Liver (tissue), 9 donors: ENCODE measurements around the gene PCDHA2. TPM values are rescaled to one million over a fixed set of nuclear protein-coding genes. Genes with fewer than 3 reads are reported as not detected.
"Not testable (repeated sequence)": the region's sequence is repeated elsewhere in the genome, so short reads cannot be mapped to it uniquely, and the experiment has no call there.

Experiments used
- DNase-seq: peaks from one replicate; pipeline ENCODE4 v3.0.0-alpha.2; 2017; ENCODE audit warnings: low spot score
- H3K27ac ChIP-seq, 2 donors: one replicate each; pipeline ENCODE4 v1.7.0; 2013; ENCODE audit warnings: inconsistent platforms in 2 of 2, low read length in 2 of 2, control low read depth in 1 of 2, low read depth in 1 of 2, mild to moderate bottlenecking in 1 of 2
- H3K27me3 ChIP-seq, 4 donors: one replicate each; pipeline versions ENCODE4 v1.6.1 to v1.7.0; 2013; ENCODE audit warnings: low read length in 3 of 4, inconsistent platforms in 1 of 4, mild to moderate bottlenecking in 1 of 4, moderate library complexity in 1 of 4; ENCODE audit not compliant: control insufficient read depth in 4 of 4, insufficient read depth in 4 of 4
- H3K36me3 ChIP-seq, 4 donors: one replicate each; pipeline versions ENCODE4 v1.6.1 to v1.7.0; 2013; ENCODE audit warnings: low read length in 3 of 4, mild to moderate bottlenecking in 3 of 4, low read depth in 1 of 4, moderate library complexity in 1 of 4; ENCODE audit not compliant: control insufficient read depth in 4 of 4, insufficient read depth in 3 of 4
- H3K4me1 ChIP-seq, 4 donors: one replicate each; pipeline versions ENCODE4 v1.6.1 to v1.7.0; 2013; ENCODE audit warnings: low read length in 3 of 4, mild to moderate bottlenecking in 3 of 4, moderate library complexity in 1 of 4; ENCODE audit not compliant: control insufficient read depth in 4 of 4, insufficient read depth in 4 of 4
- H3K4me3 ChIP-seq, 3 donors: one replicate each; pipeline versions ENCODE4 v1.6.1 to v1.7.0; 2013; ENCODE audit warnings: low read length in 3 of 3, control low read depth in 1 of 3, low read depth in 1 of 3, mild to moderate bottlenecking in 1 of 3
- H3K9ac ChIP-seq, 2 donors: one replicate each; pipeline ENCODE4 v1.7.0; 2013; ENCODE audit warnings: low read length in 2 of 2, mild to moderate bottlenecking in 2 of 2, moderate library complexity in 2 of 2, control low read depth in 1 of 2, low read depth in 1 of 2
- H3K9me3 ChIP-seq, 4 donors: one replicate each; pipeline versions ENCODE4 v1.6.1 to v1.7.0; 2013; ENCODE audit warnings: low read length in 3 of 4; ENCODE audit not compliant: control insufficient read depth in 4 of 4
- ATF3 ChIP-seq: IDR thresholded peaks from 2 replicates; pipeline ENCODE4 v1.6.1; 2016; ENCODE audit warnings: antibody characterized with exemption
- CTCF ChIP-seq: fragments of 150-350 bp; IDR thresholded peaks from 2 replicates; pipeline ENCODE4 v1.5.1; 2017; ENCODE audit warnings: improper control_type of control experiment, low read depth, low read length; ENCODE audit not compliant: missing input control
- FOXA1 ChIP-seq: IDR thresholded peaks from 2 replicates; pipeline ENCODE4 v1.6.1; 2016; ENCODE audit warnings: antibody characterized with exemption
- FOXA2 ChIP-seq: IDR thresholded peaks from 2 replicates; pipeline ENCODE4 v1.6.1; 2016; ENCODE audit warnings: antibody characterized with exemption
- GABPA ChIP-seq, 2 donors: IDR thresholded peaks in 1 of 2; conservative IDR thresholded peaks in 1 of 2; 2 replicates each; pipeline ENCODE4 v1.6.1; 2016; ENCODE audit warnings: antibody characterized with exemption in 2 of 2, mild to moderate bottlenecking in 1 of 2, moderate library complexity in 1 of 2
- HNF4A ChIP-seq, 2 donors: conservative IDR thresholded peaks; 2 replicates each; pipeline ENCODE4 v1.6.1; 2016; ENCODE audit warnings: antibody characterized with exemption in 2 of 2, mild to moderate bottlenecking in 2 of 2
- HNF4G ChIP-seq: IDR thresholded peaks from 2 replicates; pipeline ENCODE4 v1.6.1; 2016; ENCODE audit warnings: antibody characterized with exemption
- JUND ChIP-seq, 2 donors: IDR thresholded peaks; 2 replicates each; pipeline ENCODE4 v1.6.1; 2016; ENCODE audit warnings: antibody characterized with exemption in 2 of 2
- MAX ChIP-seq: IDR thresholded peaks from 2 replicates; pipeline ENCODE4 v1.6.1; 2016; ENCODE audit warnings: antibody characterized with exemption
- REST ChIP-seq: IDR thresholded peaks from 2 replicates; pipeline ENCODE4 v1.6.1; 2016; ENCODE audit warnings: antibody characterized with exemption, mild to moderate bottlenecking
- RXRA ChIP-seq, 2 donors: IDR thresholded peaks; 2 replicates each; pipeline ENCODE4 v1.6.1; 2017 to 2018; ENCODE audit warnings: antibody characterized with exemption in 2 of 2, mild to moderate bottlenecking in 1 of 2
- SP1 ChIP-seq: IDR thresholded peaks from 2 replicates; pipeline ENCODE4 v1.6.1; 2018; ENCODE audit warnings: antibody characterized with exemption, mild to moderate bottlenecking
- TAF1 ChIP-seq: conservative IDR thresholded peaks from 2 replicates; pipeline ENCODE4 v1.6.1; 2016; ENCODE audit warnings: antibody characterized with exemption, mild to moderate bottlenecking
- YY1 ChIP-seq: IDR thresholded peaks from 2 replicates; pipeline ENCODE4 v1.6.1; 2016; ENCODE audit warnings: antibody characterized with exemption, mild to moderate bottlenecking
- ZBTB33 ChIP-seq: IDR thresholded peaks from 2 replicates; pipeline ENCODE4 v1.6.1; 2016; ENCODE audit warnings: antibody characterized with exemption
- WGBS: extraction: QIAGEN DNeasy Blood & Tissue Kit; methylation state at CpG from one replicate; pipeline ENCODE4 v1.1.7; 2013; 5-methylcytosine and 5-hydroxymethylcytosine counted together
- polyA plus RNA-seq, 2 donors: library from polyadenylated mRNA; stranded (reverse) in 1 of 2; unstranded in 1 of 2; fragments of 200-250 nt in 1 of 2; fragments of >200 nt in 1 of 2; fragmentation: Nextera tagmentation in 1 of 2; extraction: Ambion mirVana in 1 of 2; gene quantifications; one replicate each; pipeline versions ENCODE4 v1.2.1 to v1.2.3, GENCODE V29; 2013 to 2015
- total RNA-seq, 2 donors: library from RNA; depleted of rRNA; stranded (reverse); fragments of >200 nt; gene quantifications; one replicate each; pipeline ENCODE4 v1.2.3, GENCODE V29; 2014
- donor health status: healthy.
- donor health status: healthy.
- donor health status: healthy.
- donor health status: healthy.
- donor health status: healthy.

The PCDHA2 gene
- total and polyA plus RNA-seq, 4 donors, result not detected

- Histone ChIP-seq H3K27me3 (peaks cover 0 to 5% (median 4%) of the 10 kb centered on the region in 4 donors), H3K4me1 (no peaks in the 10 kb centered on the region), H3K9me3 (peaks cover 11 to 29% (median 19%) of the 10 kb centered on the region in 4 donors), H3K9ac (no peak within 1 kb of the TSS), H3K36me3 (no peaks in the 10 kb centered on the region), H3K27ac (no peak within 1 kb of the TSS), H3K4me3 (no peak within 1 kb of the TSS)
- 29% methylated on average over 39 of the region's 39 CpGs for WGBS
- no peak for TF ChIP-seq HNF4A (conservative IDR thresholded peaks at IDR 0.05)
- TF ChIP-seq CTCF, result peak; percentile 22
- TF ChIP-seq FOXA2, result no peak
- TF ChIP-seq MAX, result no peak
- TF ChIP-seq HNF4G, result no peak
- DNase-seq, result no peak
Observed at GRCh38 chr5:140821375-140822280, 27.0 kb downstream of the PCDHA2 start, which contains the start of gene PCDHA5. PCDHA5 (plus strand) TSS chr5:140821613.

- Histone ChIP-seq H3K4me3 (no peak overlapping the region), H3K9me3 (peaks cover 8 to 26% (median 17%) of the 10 kb centered on the region in 4 donors), H3K27me3 (peaks cover 0 to 5% (median 1%) of the 10 kb centered on the region in 4 donors), H3K27ac (no peak overlapping the region), H3K9ac (no peak overlapping the region), H3K36me3 (no peaks in the 10 kb centered on the region), H3K4me1 (no peaks in the 10 kb centered on the region)
- 25% methylated on average over 6 of the region's 6 CpGs for WGBS
- no peak for DNase-seq
- TF ChIP-seq MAX (no peak), ZBTB33 (no peak), ATF3 (no peak), CTCF (no peak), GABPA (IDR thresholded peaks at IDR 0.05 in 1 of 2, conservative IDR thresholded peaks at IDR 0.05 in 1 of 2) (no peak), TAF1 (no peak), SP1 (no peak), FOXA1 (no peak), RXRA (IDR thresholded peaks at IDR 0.05) (no peak), HNF4A (conservative IDR thresholded peaks at IDR 0.05) (no peak), JUND (IDR thresholded peaks at IDR 0.05) (no peak), YY1 (no peak), FOXA2 (no peak), REST (no peak)
Observed at GRCh38 chr5:140822281-140822629, 27.6 kb downstream of the PCDHA2 start.

GRCh38 chr5:140822969-140823368, 28.3 kb downstream of the PCDHA2 start:
- H3K27ac ChIP-seq, H3K36me3 ChIP-seq, H3K4me1 ChIP-seq, H3K9ac ChIP-seq, H3K27me3 ChIP-seq, DNase-seq: not testable (repeated sequence)
- peak overlapping the region in 1 of 3 donors; percentile 5 for H3K4me3 ChIP-seq
- 46% methylated on average over 48 of the region's 48 CpGs for WGBS
- H3K9me3 ChIP-seq, result peaks cover 8 to 33% (median 20%) of the 10 kb centered on the region in 4 donors
